ENCODE measurements around the gene ZNF462. TPM values are rescaled to one million over a fixed set of nuclear protein-coding genes. Genes with fewer than 3 reads are reported as not detected.

The ZNF462 gene
- total RNA-seq, 1 experiment from 2014 or later: 164 TPM

- Histone ChIP-seq H3K4me1 (ENCODE audit: insufficient read depth, low read length) (peaks cover 14% of the 10 kb centered on the region; the same call in 1 of the 2 replicates), H3K27ac (ENCODE audit: insufficient read length, low read depth, low read length) (no peak overlapping the region), H4K8ac (replicated peaks; ENCODE audit: insufficient read length, low read depth, low read length) (no peak overlapping the region), H3K23me2 (ENCODE audit: insufficient read length, low read depth, low read length, poor library complexity, severe bottlenecking) (no peaks in the 10 kb centered on the region), H3K27me3 (ENCODE audit: insufficient read depth, low read length) (no peaks in the 10 kb centered on the region), H2BK120ac (ENCODE audit: low read depth, low read length, poor library complexity, severe bottlenecking) (no peak overlapping the region), H2BK12ac (ENCODE audit: insufficient read length, low read depth, low read length) (no peak overlapping the region), H3K79me1 (ENCODE audit: insufficient read depth, low read depth, low read length, poor library complexity, severe bottlenecking) (no peaks in the 10 kb centered on the region), H3K79me2 (ENCODE audit: insufficient read depth, low read length) (no peaks in the 10 kb centered on the region), H2BK20ac (ENCODE audit: low read depth, low read length, poor library complexity, severe bottlenecking) (no peak overlapping the region), H4K5ac (ENCODE audit: insufficient read length, low read depth, low read length) (no peak overlapping the region), H3K14ac (ENCODE audit: insufficient read depth, low read length) (no peak overlapping the region), H3T11ph (ENCODE audit: low read length) (no peak overlapping the region), H2AK5ac (ENCODE audit: insufficient read length, low read length) (no peak overlapping the region), H3K18ac (ENCODE audit: insufficient read length, low read depth, low read length) (peak overlapping the region; percentile 28), H2BK5ac (ENCODE audit: insufficient read length, low read length) (no peak overlapping the region), H2BK15ac (ENCODE audit: low read depth, low read length) (no peak overlapping the region), H4K20me1 (ENCODE audit: control insufficient read depth, insufficient read depth, insufficient read length) (no peaks in the 10 kb centered on the region), H2AFZ (ENCODE audit: low read length) (no peak overlapping the region), H3K9me3 (ENCODE audit: control insufficient read depth, low read depth, low read length) (no peaks in the 10 kb centered on the region), H3K23ac (ENCODE audit: insufficient read length, low read depth, low read length) (no peak overlapping the region), H3K4ac (ENCODE audit: low read depth, low read length) (no peak overlapping the region), H3K9ac (ENCODE audit: extremely low read depth, insufficient read length, low read length) (no peak overlapping the region), H3K4me2 (ENCODE audit: insufficient read depth, insufficient read length, low read length) (no peak overlapping the region), H3K56ac (ENCODE audit: insufficient read length, low read depth, low read length) (no peak overlapping the region), H4K91ac (ENCODE audit: insufficient read length, low read depth, low read length) (no peak overlapping the region)
- DNase-seq: peak; percentile 43
- Mint-ChIP-seq H3K4me3 (no peak overlapping the region), H3K27me3 (ENCODE audit: low read depth) (peaks cover 2% of the 10 kb centered on the region; the same call in 1 of the 2 replicates), H3K27ac (peak overlapping the region in 2 of 3 experiments; percentile 45 to 97; a peak in 4 of 7 replicates), H3K9me3 (peaks cover 0 to 2% of the 10 kb centered on the region in 2 experiments; a peak in 2 of 5 replicates), H3K4me1 (peaks cover 36 to 41% of the 10 kb centered on the region in 2 experiments), H3K36me3 (ENCODE audit: insufficient read depth in 1 of 3, low read depth in 3 of 3) (no peaks in the 10 kb centered on the region)
- WGBS (ENCODE audit: extremely low coverage, insufficient read length, low lambda C conversion rate): no CpG with 5 or more reads among the region's 2 CpGs
- no peak for TF ChIP-seq CTCF (conservative IDR thresholded peaks at IDR 0.05)
Measured at GRCh38 chr9:107049803-107050184, 186.8 kb downstream of the ZNF462 start.
